ENCODE data around the gene FARS2. TPM values are rescaled to one million over a fixed set of nuclear protein-coding genes. Genes with fewer than 3 reads are reported as not detected.

Gene FARS2
- polyA plus RNA-seq, 1 of the 3 experiments (the other 2 are of a cell fraction), result 12.5 TPM

- Histone ChIP-seq H3K27ac (ENCODE audit: low read depth in 2 of 2, low read length in 1 of 2) (no peak overlapping the region), H3K9ac (no peak overlapping the region), H3K4me2 (no peak overlapping the region), H3K4me3 (ENCODE audit: low read depth in 2 of 2, low read length in 1 of 2) (no peak overlapping the region), H3F3A (replicated peaks; ENCODE audit: insufficient read depth) (no peaks in the 10 kb centered on the region), H3K9me3 (no peaks in the 10 kb centered on the region), H4K20me1 (ENCODE audit: insufficient read depth) (no peaks in the 10 kb centered on the region), H3K36me3 (replicated peaks in 1 of 2; ENCODE audit: control insufficient read depth in 1 of 2, insufficient read depth in 2 of 2, low read length in 1 of 2) (no peaks in the 10 kb centered on the region), H3K27me3 (ENCODE audit: insufficient read depth) (no peaks in the 10 kb centered on the region), H3K4me1 (ENCODE audit: control insufficient read depth in 1 of 2, insufficient read depth in 2 of 2, low read depth in 1 of 2, low read length in 1 of 2) (peaks cover 4 to 9% of the 10 kb centered on the region in 2 experiments; a peak in 3 of 4 replicates), H2AFZ (ENCODE audit: low read depth) (no peak overlapping the region), H3K79me2 (ENCODE audit: insufficient read depth) (no peaks in the 10 kb centered on the region), H3K9me2 (no peaks in the 10 kb centered on the region)
- ChIA-PET POLR2A (no interaction called here), CTCF (no interaction called here)
- TF ChIP-seq FOSL2 (IDR thresholded peaks at IDR 0.05; ENCODE audit: borderline replicate concordance, low read depth), result 0 out of 2 replicates have a peak, but pooled peaks have one; percentile 7
- no peak for TF ChIP-seq CHD2 (IDR thresholded peaks at IDR 0.05; ENCODE audit: low read length, partially characterized antibody)
- no peak for TF ChIP-seq MAX (IDR thresholded peaks at IDR 0.05; ENCODE audit: low read depth)
- WGBS (ENCODE audit: low lambda C conversion rate), result 92% methylated on average over 9 of the region's 9 CpGs
- no peak for DNase-seq
Observed at GRCh38 chr6:5657684-5658430, 396.5 kb downstream of the FARS2 start.

DNA sequence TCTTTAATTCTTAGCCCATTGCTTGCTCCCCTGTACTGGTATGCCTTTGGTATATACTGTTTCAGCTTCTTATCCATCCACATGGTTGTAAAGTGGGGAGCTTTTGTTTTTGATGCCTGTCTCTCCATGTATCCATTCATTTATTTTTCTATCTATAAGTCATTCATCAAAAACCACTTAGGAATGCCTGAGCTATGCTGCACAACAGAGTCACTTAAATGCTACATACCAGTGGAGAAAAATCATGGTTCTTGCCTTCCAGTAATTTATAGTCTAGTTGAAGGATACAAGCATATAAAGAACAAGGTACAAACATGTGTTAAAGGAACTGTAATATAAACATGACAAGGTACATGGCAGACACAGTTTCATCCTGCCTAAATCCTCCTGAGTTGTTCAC, 398.2 kb downstream of the FARS2 start:
- H3K79me2 ChIP-seq (ENCODE audit: insufficient read depth), result no peaks in the 10 kb centered on the region
- H3K9ac ChIP-seq, result no peak overlapping the region
- H4K20me1 ChIP-seq (ENCODE audit: insufficient read depth), result no peaks in the 10 kb centered on the region
- no peaks in the 10 kb centered on the region for H3K9me2 ChIP-seq
- H3K4me3 ChIP-seq (ENCODE audit: low read depth in 2 of 2, low read length in 1 of 2), result no peak overlapping the region
- no peaks in the 10 kb centered on the region for H3K9me3 ChIP-seq
- POLR2A ChIA-PET, result no interaction called here
- H3K27me3 ChIP-seq (ENCODE audit: insufficient read depth), result no peaks in the 10 kb centered on the region
- H3K4me2 ChIP-seq, result no peak overlapping the region
- peaks cover 7 to 22% of the 10 kb centered on the region in 2 experiments; a peak in 3 of 4 replicates for H3K4me1 ChIP-seq (ENCODE audit: control insufficient read depth in 1 of 2, insufficient read depth in 2 of 2, low read depth in 1 of 2, low read length in 1 of 2)
- CTCF ChIA-PET, result interaction anchor here (1.3 kb wide), 1 partner anchor 13 kb away, joined by 4 read pairs; no protein-coding TSS in a partner anchor
- TF ChIP-seq RXRA (IDR thresholded peaks at IDR 0.05; ENCODE audit: borderline replicate concordance, low read depth) (no peak), MAX (IDR thresholded peaks at IDR 0.05; ENCODE audit: low read depth) (no peak), NRF1 (IDR thresholded peaks at IDR 0.05; ENCODE audit: low read depth, low read length) (no peak), MEF2A (IDR thresholded peaks at IDR 0.05; ENCODE audit: borderline replicate concordance, low read depth) (no peak), GATA2 (CRISPR knock-in tag; IDR thresholded peaks at IDR 0.05) (no peak), RAD21 (IDR thresholded peaks at IDR 0.05; ENCODE audit: low read length) (no peak), NFIC (IDR thresholded peaks at IDR 0.05; ENCODE audit: borderline replicate concordance) (no peak)
- no peaks in the 10 kb centered on the region for H3F3A ChIP-seq (replicated peaks; ENCODE audit: insufficient read depth)
- no peak overlapping the region for H3K27ac ChIP-seq (ENCODE audit: low read depth in 2 of 2, low read length in 1 of 2)
- no peak overlapping the region for H2AFZ ChIP-seq (ENCODE audit: low read depth)
- H3K36me3 ChIP-seq (replicated peaks in 1 of 2; ENCODE audit: control insufficient read depth in 1 of 2, insufficient read depth in 2 of 2, low read length in 1 of 2), result no peaks in the 10 kb centered on the region
- DNase-seq, result no peak

GRCh38 chr6:5660772-5661171, 399.5 kb downstream of the FARS2 start:
- Histone ChIP-seq H3K4me1 (ENCODE audit: control insufficient read depth in 1 of 2, insufficient read depth in 2 of 2, low read depth in 1 of 2, low read length in 1 of 2) (peaks cover 7 to 26% of the 10 kb centered on the region in 2 experiments; a peak in 3 of 4 replicates), H2AFZ (ENCODE audit: low read depth) (no peak overlapping the region), H3K4me3 (ENCODE audit: low read depth in 2 of 2, low read length in 1 of 2) (no peak overlapping the region), H3K9ac (no peak overlapping the region), H3K36me3 (replicated peaks in 1 of 2; ENCODE audit: control insufficient read depth in 1 of 2, insufficient read depth in 2 of 2, low read length in 1 of 2) (no peaks in the 10 kb centered on the region), H3K79me2 (ENCODE audit: insufficient read depth) (no peaks in the 10 kb centered on the region), H3F3A (replicated peaks; ENCODE audit: insufficient read depth) (no peaks in the 10 kb centered on the region), H3K27ac (ENCODE audit: low read depth in 2 of 2, low read length in 1 of 2) (no peak overlapping the region), H3K9me2 (no peaks in the 10 kb centered on the region), H4K20me1 (ENCODE audit: insufficient read depth) (no peaks in the 10 kb centered on the region), H3K27me3 (ENCODE audit: insufficient read depth) (no peaks in the 10 kb centered on the region), H3K9me3 (no peaks in the 10 kb centered on the region), H3K4me2 (no peak overlapping the region)
- WGBS (ENCODE audit: low lambda C conversion rate), result 86% methylated on average over 5 of the region's 5 CpGs
- ChIA-PET POLR2A (no interaction called here), CTCF (interaction anchor here (0.9 kb wide), 1 partner anchor 15 kb away, joined by 4 read pairs; no protein-coding TSS in a partner anchor)
- DNase-seq, result no peak
- no peak for TF ChIP-seq RFX5 (IDR thresholded peaks at IDR 0.05; ENCODE audit: low read length)
- TF ChIP-seq ZBTB33 (IDR thresholded peaks at IDR 0.05; ENCODE audit: borderline replicate concordance, low read depth), result no peak
- no peak for TF ChIP-seq PBX3 (IDR thresholded peaks at IDR 0.05)
- TF ChIP-seq EZH2phosphoT487 (IDR thresholded peaks at IDR 0.05; ENCODE audit: borderline replicate concordance, low read depth), result no peak
- TF ChIP-seq TEAD4 (IDR thresholded peaks at IDR 0.05; ENCODE audit: borderline replicate concordance, insufficient read depth), result no peak
- TF ChIP-seq YY1 (IDR thresholded peaks at IDR 0.05; ENCODE audit: low read depth), result no peak
- TF ChIP-seq MXI1 (IDR thresholded peaks at IDR 0.05; ENCODE audit: low read depth, low read length), result no peak
- no peak for TF ChIP-seq NFIC (IDR thresholded peaks at IDR 0.05; ENCODE audit: borderline replicate concordance)
- TF ChIP-seq FOXM1 (IDR thresholded peaks at IDR 0.05; ENCODE audit: low read depth), result no peak
- TF ChIP-seq NRF1 (IDR thresholded peaks at IDR 0.05; ENCODE audit: low read depth, low read length), result no peak
- TF ChIP-seq EP300 (IDR thresholded peaks at IDR 0.05; ENCODE audit: borderline replicate concordance in 1 of 2, low read depth in 1 of 2, low read length in 1 of 2), result no peak
- no peak for TF ChIP-seq RCOR1 (IDR thresholded peaks at IDR 0.05; ENCODE audit: low read length)
